ENCODE measurements around the gene CTNNA2.
"Not testable (repeated sequence)": the region's sequence is repeated elsewhere in the genome, so short reads cannot be mapped to it uniquely, and the experiment has no call there.

CTNNA2 gene

DNA sequence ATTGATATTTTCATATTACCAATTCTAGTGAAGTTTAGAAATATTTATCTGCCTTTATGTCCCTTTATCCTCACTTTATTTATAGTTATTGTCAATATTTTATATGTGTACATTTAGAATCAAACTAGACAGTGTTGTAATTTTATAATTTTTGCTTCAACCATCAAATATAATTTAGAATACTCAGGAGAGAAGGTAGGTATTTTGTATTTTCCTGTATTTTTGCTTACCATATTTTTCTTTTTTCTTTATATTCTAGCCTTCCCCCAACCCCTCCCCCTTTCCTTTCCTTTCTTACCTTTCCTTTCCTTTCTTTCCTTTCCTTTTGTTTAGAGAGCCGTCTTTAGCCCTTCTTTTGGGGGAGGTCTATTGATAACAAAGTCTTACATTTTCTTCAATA lies 651.5 kb downstream of the CTNNA2 start:
- no peak for DNase-seq

DNA sequence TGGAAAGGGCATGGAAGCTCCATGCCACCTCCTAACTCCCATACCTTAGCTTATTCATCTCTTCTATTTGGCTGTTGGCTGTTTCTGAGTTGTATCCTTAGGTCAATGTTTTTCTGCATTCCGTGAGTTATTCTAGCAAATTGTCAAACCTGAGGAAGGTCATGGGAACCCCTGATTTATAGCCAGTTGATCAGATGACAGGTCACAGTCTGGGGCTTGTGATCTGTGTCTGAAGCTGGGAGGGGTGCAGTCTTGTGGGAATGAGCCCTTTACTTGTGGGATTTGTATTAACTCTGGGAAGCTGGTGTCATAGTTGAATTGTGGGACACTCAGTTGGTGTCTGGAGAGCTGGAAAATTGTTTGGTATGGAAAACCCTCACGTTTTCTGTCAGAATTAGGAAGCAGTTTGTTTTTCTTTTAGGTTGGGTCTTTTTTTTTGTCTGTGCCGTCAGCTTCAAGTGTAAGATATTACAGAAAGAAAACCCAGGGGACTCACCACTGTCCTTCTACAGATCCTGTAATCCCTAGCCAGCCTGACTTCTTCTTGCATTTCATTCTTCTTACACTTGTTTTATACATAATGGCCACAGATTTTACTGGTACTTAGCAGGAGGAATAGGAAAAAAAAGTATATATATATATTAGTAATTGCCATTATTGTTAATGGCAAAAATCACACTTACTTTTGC lies 653.8 kb downstream of the CTNNA2 start:
- no peak for DNase-seq

DNA sequence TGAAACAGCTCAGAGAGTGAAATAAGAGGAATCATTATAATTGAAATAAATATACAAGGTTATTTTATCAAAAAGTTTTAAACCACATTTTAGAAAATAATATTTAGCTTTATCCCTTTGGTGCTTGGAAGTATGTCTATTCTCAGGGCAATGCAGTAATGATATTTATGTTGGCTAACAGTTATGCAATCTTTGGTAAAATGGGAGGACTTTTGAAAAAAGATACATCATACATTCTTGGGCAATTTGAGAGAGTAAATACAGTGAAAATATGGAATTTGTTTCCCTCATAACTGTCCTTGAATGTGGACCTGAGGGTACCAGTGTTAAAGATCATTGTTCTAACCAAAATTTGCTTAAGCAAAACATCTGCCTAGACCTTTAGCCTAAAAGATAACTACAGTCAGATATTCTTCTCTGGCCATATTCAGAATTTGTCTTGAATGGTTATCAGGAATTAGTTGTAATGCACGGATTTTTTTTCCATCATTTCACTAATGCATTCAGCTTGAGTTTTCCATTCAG lies 654.5 kb downstream of the CTNNA2 start:
- no peak for DNase-seq

DNA sequence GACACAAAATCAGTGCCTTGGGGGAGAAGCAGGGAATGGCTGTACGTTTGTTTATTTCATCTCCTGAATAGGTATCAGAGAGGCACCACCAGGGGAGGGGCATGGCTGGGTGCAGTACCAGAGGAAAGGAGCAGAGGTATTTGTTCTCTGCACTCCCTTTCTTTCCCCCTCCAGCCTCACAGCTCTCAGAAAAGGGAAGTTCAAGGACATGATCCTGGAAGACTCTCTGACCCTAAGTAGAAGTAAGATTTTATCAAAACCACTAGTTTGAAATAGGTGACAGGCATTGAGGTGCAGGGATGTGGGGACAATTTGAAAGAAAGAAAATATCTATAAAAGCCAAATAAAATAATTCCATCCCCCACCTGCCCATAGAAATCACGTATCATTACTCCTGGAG lies 655.2 kb downstream of the CTNNA2 start:
- no peak for DNase-seq

DNA sequence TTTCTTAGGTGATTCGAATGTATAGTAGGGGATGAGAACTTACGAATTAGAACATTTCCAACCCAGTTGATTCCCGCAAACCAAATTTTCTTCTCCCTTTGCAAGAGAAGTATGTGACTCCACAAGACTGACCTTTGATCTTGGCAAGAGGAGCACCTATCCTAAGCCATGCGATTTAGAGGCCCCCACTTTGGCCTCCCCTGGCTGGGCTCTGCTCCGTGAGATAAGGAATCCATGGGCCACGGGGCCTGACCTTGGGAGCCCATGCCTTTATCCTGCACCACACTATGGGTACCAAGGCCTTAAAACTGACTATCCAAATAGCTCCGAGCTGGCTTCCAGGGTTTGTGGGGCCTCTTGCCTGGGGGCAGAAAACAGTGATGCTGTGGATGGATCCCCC lies 656.0 kb downstream of the CTNNA2 start:
- DNase-seq = no peak

DNA sequence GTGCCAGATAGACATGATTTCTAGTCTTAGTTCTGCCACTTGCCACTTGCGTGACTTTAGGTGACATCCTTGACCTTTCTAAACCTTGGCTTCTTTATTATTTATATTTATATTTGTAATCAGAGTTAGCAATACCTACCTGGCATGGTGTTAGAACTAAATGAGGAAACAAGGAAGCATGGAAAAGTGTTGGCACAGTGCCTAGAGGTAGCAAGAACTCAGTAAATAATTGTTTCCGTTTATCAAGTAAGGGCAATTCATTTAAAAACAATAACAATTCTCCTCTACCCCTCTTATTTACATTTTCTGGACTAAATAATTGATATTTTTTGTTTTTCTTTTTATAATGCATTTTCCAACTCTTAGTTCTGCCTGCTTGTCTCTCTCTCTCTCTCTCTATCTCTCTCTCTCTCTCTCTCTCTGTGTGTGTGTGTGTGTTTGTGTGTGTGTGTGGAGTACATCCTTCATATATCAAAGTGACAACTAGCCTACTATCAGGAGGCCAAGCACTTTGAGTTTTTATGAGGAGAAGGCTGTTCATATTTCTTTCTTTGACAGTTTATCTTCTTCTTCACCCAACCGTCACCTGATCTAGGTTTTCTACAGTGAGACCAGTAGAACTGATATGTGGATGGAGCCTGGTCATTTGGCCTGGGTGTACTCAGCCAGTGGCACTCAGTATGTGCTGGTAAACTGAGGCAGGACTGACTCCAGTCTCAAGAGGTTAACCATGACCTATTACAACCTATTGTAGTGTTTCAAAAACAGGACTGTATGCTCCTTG lies 657.2 kb downstream of the CTNNA2 start:
- DNase-seq = no peak

DNA sequence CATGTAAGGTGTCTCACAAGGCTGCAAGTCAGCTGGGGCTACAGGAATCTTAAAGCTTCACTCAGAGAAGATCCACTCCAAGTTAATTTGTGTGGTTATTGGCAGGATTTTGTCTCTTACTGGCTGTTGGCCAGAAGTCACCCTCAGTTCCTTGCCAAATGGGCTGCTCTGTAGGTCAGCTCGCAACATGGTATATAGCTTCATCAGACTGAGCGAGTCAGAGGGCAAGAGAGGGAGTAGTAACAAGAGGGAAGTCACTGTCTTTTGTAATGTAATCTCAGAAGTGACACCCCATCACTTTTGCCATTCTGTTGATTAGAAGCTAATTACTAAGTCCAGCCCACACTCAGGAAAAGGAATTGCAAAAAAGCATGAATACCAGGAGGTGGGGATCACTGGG lies 672.2 kb downstream of the CTNNA2 start:
- DNase-seq = no peak

DNA sequence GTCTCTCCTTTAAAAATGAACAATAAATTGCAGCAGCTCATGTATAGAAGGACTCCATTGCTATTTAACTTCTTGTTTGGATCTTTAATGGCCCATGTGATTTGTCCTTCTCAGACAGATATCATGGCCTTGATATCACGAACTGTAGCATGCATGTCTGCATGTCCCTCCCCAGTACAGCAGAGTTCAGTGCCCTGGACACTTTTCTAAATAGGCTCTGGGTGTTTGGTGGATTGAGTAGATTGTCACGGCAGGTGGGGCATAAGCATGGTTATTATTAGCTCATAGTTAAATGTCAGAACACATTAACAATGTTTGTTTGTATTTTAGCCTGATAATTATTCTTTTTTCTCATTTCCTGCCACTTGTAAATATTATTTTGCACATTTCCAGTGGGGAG lies 673.4 kb downstream of the CTNNA2 start:
- no peak for DNase-seq

DNA sequence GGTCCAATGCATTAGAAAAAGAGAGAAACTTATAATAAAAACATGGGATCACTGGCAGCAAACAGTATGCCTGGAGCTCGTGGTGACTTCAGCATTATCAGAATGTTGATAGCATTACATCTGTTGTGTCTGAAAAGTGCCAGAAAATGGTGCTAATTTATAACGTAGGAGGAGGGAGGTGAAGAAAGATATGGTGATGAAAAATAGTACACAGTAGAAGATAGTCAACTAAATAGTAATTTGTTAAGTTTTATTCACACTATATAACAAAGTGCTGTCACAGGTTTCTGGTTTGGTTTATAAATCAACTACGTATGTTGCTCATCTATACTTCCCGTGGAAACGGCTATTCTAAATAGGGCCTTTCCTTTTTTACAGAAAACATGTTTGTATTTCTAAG lies 674.3 kb downstream of the CTNNA2 start:
- DNase-seq = no peak

DNA sequence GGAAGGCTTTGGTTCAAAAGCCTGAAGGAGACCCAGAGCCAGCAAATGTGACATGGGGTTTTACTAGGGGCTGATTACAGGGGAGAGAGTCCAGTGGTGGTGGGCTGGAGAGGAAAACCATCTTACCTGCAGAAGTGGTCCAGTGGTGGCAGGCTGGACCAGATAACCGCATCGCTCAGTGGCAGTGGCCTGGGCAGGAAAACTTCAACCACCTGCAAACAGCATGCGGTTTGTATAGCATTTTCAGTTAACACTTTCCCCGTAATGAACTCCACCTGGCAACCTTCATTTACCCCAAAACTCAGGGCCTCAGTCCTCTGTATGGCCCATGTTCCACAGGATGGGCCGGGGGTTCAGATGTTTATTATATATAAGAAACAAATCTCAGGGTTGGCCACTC lies 677.3 kb downstream of the CTNNA2 start:
- no peak for DNase-seq

DNA sequence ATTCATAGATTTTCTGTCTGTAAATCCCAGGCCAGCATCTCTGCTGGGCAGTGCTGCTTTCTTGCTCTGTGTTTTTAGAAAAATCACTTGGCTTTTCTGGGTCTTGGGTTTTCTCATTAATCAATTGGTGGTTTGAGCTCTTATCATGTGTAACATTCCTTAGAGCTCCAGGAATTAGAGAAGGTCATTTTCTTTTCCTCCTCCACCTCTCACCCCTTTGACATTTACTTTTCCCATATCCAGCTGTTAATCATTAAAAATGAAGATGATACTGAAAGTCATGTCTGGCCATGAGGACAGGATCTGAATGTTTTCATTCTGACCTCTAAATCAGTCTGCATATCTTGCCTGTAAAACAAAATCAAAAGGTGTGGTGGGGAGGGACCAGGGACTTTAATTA lies 680.7 kb downstream of the CTNNA2 start:
- no peak for DNase-seq

DNA sequence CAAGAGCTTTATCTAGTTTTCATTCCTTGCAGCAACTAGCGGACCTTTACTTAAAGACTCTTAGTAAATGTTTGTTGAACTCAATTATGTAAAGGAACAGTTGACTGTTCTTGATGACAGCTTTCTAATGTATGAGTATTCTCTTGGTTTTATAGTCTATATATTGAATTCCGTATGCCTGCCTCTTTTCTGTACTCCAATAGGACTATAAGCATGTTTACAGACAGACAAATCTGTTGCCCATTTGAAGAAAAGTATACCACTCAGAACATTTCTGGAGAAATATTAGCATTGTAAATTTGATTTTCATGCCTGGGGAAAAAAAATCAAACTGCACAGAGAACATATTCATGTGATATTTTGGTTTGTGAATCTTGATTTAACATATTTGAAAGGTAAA lies 682.2 kb downstream of the CTNNA2 start:
- DNase-seq = no peak

DNA sequence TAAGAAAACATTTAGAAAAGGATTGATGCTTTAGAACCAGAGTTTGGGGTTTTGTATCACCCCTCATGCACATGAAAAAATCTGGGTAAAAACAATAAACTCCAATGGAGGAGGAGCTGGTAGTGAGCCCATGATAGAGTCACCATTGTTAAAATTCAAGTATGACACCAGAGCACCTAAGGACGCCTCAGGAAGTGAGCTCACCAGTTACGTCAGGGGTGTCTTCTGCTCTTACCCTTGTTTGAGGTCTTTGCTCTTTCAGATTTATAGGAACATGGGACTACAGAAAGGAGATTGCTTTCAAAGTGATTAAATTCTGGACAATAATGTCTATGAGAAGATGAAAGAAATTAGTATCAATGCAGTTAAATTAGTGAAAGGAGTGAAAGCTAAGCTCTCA lies 685.2 kb downstream of the CTNNA2 start:
- no peak for DNase-seq

DNA sequence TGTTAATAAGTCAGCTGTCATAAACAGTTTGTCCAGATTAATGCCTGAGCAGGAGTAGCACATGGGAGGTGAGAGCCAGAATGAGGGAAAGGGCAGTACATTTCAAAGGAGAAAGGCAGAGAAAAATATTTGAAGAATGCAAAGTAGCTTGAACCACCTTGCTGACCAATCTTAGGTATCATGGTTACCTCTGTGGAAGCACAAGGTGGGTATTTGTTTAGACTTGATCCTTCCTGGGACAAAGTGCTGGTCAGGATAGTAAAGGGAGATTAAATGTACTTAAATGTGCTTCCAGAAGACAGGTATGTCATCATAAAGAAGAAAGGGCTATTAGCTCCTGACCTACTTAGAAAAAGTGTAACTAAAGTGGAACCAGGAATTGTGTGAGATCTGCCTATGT lies 686.7 kb downstream of the CTNNA2 start:
- no peak for DNase-seq

DNA sequence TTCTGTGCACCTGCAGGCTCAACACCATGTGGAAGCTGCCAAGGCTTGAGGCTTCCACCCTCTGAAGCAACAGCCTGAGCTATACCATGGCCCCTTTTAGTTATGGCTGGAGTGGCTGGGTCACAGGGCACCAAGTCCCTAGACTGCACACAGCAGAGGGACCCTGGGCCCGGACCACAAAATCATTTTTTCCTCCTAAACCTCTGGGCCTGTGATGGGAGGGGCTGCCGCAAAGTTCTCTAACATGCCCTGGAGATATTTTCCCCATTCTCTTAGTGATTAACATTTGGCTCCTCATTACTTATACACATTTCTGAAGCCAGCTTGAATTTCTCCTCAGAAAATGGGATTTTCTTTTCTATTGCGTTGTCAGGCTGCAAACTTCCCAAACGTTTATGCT lies 691.1 kb downstream of the CTNNA2 start:
- DNase-seq = not testable (repeated sequence)

DNA sequence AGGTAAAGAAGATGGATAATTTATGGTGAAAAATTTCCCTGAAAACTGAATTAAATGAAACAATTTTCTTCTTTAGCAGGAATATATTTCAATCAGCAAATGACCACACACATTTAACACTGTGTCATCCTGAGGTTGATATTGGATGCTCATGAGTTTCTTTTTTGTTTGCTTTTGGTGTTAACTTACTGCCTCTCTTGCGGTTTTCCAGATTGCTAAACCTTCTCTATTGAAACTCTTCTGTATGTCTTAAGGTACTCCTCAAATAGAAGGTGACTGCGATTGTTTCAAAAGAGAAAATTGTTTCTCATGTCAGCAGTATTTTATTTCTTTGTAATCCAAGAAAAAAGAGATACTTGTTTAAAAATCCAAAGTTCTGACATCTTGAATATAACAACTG lies 692.6 kb downstream of the CTNNA2 start:
- no peak for DNase-seq

DNA sequence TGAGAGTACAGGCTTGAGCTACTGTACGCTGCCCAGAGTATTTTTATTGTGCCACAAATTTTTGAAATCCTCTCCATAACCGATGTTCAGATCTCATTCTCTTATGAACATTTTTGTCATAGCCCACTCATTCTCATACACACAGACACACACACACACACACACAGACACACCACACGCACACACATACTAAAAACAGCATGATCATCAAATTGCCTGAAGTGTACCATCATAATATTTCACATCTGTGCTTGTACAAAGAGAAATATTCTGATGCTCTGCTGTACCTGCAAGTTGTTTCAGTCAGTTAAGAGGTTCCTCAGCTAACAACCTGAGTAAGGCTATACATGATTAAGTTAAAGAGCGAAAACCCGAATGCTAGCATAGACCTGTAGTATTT lies 696.6 kb downstream of the CTNNA2 start:
- DNase-seq = no peak

DNA sequence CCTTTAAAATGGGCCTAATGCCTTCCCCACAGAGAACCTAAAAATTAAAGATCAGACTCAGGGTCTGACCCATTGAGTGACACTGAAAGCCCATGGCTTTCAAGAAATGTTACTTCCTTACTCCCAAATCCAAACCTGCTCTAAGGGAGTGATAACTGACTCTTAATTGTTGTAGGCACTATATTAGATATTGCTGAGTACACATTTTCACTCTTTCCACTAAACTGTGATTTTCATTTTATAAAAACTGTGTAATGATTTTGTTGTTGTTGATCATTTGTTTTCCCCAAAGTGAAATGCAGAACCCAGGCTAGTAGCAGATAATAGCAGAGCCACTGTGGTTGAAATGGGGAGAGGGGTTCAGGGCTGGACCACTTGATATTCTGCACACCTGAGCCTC lies 704.6 kb downstream of the CTNNA2 start:
- DNase-seq = no peak

DNA sequence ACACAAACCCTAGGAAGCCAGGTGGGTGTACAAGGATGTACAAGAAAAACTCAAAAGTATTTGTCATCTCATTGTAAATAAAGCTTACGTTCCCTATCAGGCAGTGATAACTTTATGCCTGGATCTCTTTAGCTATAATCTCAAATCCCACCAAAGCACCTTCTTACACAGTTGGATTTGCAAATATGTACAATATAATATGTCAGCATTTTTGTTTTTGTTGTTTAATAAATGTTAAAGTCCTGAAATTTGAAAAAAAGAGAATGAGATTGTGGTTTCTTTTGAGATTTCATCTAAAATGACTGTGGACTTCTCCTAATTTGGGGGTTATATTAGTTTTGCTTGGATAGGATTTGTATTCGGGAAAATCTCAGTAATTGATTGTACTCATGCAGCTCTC lies 709.8 kb downstream of the CTNNA2 start:
- DNase-seq = no peak

DNA sequence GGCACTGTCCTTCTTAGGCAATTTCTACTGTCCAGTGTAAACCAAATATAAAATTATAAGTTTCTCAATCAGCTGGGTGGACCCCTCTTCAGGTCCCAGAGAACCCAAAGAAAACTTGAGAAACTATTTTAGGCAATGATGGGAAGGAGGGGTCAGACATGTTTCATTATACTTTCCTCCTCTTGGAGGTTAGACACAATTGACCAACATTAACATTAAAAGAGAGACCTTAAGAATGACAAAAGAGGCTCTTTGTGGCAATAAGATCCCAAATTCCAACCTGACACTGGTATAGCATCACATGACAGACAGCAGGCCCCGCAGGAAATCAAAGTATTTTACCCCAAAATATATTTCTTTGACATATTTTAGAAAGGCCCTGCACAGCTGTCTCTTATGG lies 718.6 kb downstream of the CTNNA2 start:
- no peak for DNase-seq

DNA sequence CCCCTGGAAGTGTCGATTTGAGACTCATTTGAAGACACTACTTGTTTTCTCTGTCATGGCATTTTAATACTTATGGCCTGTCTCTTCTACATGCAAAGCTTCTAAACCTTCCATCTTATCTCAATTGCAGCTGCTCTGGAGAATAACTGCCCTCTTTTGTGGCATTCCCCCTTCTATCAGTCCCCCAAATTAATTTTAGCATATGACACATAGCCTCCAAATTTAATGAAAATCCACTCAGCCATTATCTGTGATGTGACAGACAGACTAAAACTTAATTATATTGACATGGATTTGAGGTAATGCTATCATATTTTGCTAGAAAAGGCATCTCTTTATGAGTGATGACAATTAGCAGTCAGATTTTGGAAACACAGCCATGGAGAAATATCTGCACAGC lies 720.5 kb downstream of the CTNNA2 start:
- no peak for DNase-seq

DNA sequence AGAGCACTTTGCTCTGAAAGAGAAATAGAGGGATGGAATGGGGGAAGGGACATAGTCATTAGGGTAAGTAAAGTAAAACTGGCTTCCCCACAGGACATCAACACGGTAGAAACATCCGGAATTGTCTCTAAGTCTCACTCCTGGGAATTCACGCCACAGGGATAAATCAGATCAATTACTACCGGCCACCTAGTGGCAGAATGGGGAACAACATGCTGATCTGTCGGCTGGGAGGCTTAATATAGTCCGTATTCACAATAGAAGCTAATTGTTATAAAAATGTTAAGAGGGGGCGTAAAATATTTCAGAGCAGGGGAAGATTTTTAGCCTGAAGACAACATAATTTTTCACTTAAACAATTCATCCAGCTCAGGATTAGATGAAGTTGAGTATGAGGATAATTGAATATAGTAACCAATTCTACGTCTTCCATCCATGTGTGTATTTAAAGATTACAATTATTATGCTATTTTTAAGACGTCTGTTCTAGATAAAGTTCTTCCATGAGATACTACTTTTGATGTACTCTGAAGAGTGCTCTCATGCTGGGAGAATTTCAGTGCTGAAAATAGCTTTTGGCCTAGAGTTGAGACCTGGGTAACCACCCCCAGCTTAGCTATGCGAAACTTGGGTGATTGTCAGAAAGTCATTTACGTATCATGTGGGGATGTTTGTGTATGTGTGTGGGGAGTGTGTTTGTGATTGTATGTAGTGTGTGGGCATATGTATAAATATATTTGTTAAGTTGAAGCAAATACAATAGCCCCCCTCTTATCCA lies 726.0 kb downstream of the CTNNA2 start:
- DNase-seq = no peak

DNA sequence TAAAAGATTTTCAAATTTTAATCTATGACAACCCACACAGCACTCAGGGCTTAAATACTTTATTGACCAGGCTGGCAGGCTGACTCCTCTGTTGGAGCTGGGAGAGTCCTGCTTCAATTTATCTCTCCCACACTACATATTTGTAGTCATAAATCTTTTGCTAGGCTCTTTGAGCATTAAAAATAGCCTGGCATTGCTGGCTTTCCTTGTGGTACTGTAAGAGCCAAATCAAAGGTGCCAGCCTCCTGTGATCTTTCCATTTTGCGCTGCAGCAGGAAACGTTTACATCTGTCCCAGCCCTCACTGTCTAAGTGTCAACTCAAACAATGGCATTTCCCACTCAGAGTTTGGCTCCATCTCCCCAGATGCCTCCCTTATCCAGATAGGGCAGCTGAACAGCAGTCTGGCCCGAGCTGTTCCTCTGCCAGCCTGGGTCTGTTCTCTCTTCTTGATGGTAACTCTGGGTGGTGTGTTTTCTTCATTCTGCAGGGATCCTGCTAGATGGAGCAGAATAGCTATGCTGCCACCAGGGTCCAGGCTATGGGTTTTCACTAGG lies 729.6 kb downstream of the CTNNA2 start:
- DNase-seq = no peak

Measured in NCI-H2029 (cell line).